Neural progenitor cell (in vitro differentiated cells): Measurements from ENCODE around the gene SMYD3.

Experiments used
- CTCF ChIP-seq: fragments of 200-600 bp; sonication (generic); IDR thresholded peaks from 2 replicates; pipeline ENCODE4 v1.5.1; 2017; ENCODE audit warnings: antibody characterized with exemption, mild to moderate bottlenecking
- EZH2 ChIP-seq: fragments of 200-600 bp; sonication (generic); IDR thresholded peaks from 2 replicates; pipeline ENCODE4 v1.6.1; 2017; ENCODE audit warnings: antibody characterized with exemption, mild to moderate bottlenecking, moderate library complexity

- no peak for TF ChIP-seq CTCF
- no peak for TF ChIP-seq EZH2
Observed at GRCh38 chr1:245822996-245823395, 684.1 kb downstream of the SMYD3 start.
